Mucosa of rectum (tissue), 2 donors: ENCODE measurements around the gene SFTPA2.
"Not testable (repeated sequence)": the region's sequence is repeated elsewhere in the genome, so short reads cannot be mapped to it uniquely, and the experiment has no call there.

Experiments
- H3K27ac ChIP-seq, 2 donors: one replicate each; pipeline ENCODE4 v1.7.0; 2013; ENCODE audit warnings: inconsistent platforms in 2 of 2, low read depth in 2 of 2, low read length in 2 of 2
- H3K27me3 ChIP-seq, 2 donors: one replicate each; pipeline ENCODE4 v1.7.0; 2013; ENCODE audit warnings: low read length in 2 of 2; ENCODE audit not compliant: control insufficient read depth in 2 of 2, insufficient read depth in 2 of 2
- H3K36me3 ChIP-seq, 2 donors: one replicate each; pipeline ENCODE4 v1.7.0; 2013; ENCODE audit warnings: low read length in 2 of 2; ENCODE audit not compliant: control insufficient read depth in 2 of 2, insufficient read depth in 2 of 2
- H3K4me1 ChIP-seq, 2 donors: one replicate each; pipeline ENCODE4 v1.7.0; 2013; ENCODE audit warnings: low read length in 2 of 2, mild to moderate bottlenecking in 1 of 2; ENCODE audit not compliant: control insufficient read depth in 2 of 2, insufficient read depth in 2 of 2
- H3K4me3 ChIP-seq, 2 donors: one replicate each; pipeline ENCODE4 v1.7.0; 2013; ENCODE audit warnings: low read length in 2 of 2
- H3K9ac ChIP-seq, 2 donors: one replicate each; pipeline ENCODE4 v1.7.0; 2013; ENCODE audit warnings: low read length in 2 of 2, low read depth in 1 of 2, mild to moderate bottlenecking in 1 of 2
- H3K9me3 ChIP-seq, 2 donors: one replicate each; pipeline ENCODE4 v1.7.0; 2013; ENCODE audit warnings: low read length in 2 of 2; ENCODE audit not compliant: control insufficient read depth in 2 of 2
- donor health status: healthy.
- donor health status: Normal muscosa, but diverticular disease.

SFTPA2 gene

DNA sequence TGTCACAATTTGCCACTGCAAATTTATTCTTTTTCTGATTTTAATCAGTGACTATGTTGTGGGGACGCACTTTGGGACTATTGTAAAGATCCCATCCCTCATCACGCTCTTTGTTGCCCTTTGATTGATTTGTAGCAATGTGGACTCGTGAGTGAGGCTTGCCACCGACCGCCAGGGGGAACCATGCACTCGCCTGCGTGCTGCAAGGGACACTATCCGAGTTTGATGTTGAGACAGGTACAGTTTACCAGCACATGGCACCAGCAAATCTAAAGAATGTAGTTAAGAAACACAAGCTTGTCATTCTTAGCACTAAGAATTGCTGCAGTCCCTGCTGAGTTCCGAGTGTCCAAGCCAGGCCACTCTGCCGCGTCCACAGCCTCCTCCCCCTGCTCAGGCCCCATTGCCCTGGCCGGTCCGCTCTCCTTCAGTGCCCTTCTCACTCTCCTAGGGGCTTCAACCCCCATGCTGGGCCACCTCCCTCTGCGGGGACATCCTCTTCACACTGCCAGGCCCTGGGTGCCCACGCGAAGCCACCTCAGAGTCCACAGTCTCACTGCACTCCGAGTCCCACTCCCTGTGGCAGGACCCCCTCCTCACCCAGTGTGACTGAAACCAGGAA lies 2.0 kb upstream of the SFTPA2 start:
- no peak overlapping the region for H3K4me3 ChIP-seq
- no peaks in the 10 kb centered on the region for H3K27me3 ChIP-seq
- no peak overlapping the region for H3K27ac ChIP-seq
- no peak overlapping the region for H3K9ac ChIP-seq
- H3K4me1 ChIP-seq, result peaks cover 0 to 12% of the 10 kb centered on the region in 2 donors
- H3K36me3 ChIP-seq, result no peaks in the 10 kb centered on the region
- no peaks in the 10 kb centered on the region for H3K9me3 ChIP-seq

DNA sequence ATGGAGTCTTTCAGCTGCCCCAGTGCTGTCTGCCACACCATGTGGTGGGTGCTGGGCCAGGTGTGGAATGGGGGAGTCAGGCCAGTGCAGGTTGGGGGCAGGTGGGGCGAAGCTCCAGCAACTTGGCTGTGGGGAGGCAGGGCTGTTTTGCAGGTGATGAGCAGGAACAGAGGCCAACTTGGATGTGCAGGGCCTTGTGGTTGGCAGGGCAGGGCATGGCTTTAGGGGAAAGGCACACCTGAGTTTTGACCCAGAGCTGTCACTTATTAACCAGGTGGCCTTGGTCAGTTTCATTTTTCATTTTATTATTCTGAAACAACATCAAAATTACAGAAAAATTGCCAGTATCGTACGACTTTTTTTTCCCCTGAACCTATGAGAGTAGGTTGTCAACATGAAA lies 1.1 kb upstream of the SFTPA2 start:
- Histone ChIP-seq H3K27ac (no peak overlapping the region), H3K36me3 (no peaks in the 10 kb centered on the region), H3K9me3 (no peaks in the 10 kb centered on the region), H3K4me1 (peaks cover 0 to 12% of the 10 kb centered on the region in 2 donors), H3K27me3 (no peaks in the 10 kb centered on the region), H3K9ac (no peak overlapping the region), H3K4me3 (peak overlapping the region in 1 of 2 donors; percentile 9)

DNA sequence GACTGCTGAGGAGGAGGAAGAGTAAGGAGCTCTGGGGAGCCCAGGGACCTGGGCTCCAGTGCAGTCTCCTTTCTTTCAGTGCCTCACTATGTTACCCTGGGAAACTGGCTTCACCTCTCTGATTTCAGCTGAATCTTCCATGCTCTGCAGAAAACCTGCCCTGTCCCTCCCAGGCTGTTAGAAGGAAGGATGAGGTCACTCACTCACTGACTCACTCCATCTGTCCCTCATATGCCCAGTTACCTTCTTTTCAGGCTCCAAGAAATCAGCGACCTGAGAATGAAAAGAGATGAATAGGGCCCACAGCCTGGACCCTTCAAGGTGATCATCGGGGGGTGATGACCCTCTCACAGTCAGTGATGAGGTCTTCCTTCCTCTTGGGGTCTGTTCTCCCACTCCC lies 481 bp downstream of the SFTPA2 start:
- no peaks in the 10 kb centered on the region for H3K36me3 ChIP-seq
- H3K4me3 ChIP-seq, result no peak overlapping the region
- H3K9me3 ChIP-seq, result no peaks in the 10 kb centered on the region
- H3K27me3 ChIP-seq, result no peaks in the 10 kb centered on the region
- no peak overlapping the region for H3K27ac ChIP-seq
- H3K9ac ChIP-seq, result no peak overlapping the region
- H3K4me1 ChIP-seq, result peaks cover 0 to 12% of the 10 kb centered on the region in 2 donors

DNA sequence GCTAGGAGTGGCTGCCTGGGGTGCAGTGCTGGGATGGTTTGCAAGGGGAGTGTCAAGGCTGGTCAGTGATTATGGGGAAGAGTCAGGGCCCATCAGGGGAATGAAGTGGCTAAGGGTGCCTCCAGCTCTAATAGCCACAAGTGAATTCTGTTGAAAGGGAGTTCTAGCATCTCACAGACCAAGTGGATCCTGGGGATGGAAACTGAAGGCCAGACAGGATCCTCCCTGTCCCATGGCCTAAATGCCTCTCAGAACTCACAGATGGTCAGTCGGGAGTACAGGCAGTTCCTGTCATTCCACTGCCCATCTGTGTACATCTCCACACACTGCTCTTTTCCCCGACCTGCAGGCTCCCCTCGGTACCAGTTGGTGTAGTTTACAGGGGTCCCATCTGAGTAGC lies 3.2 kb downstream of the SFTPA2 start:
- not testable (repeated sequence) for H3K9ac ChIP-seq, H3K27ac ChIP-seq, H3K27me3 ChIP-seq, H3K9me3 ChIP-seq, H3K4me3 ChIP-seq, H3K36me3 ChIP-seq
- H3K4me1 ChIP-seq, result peaks cover 0 to 12% of the 10 kb centered on the region in 2 donors

DNA sequence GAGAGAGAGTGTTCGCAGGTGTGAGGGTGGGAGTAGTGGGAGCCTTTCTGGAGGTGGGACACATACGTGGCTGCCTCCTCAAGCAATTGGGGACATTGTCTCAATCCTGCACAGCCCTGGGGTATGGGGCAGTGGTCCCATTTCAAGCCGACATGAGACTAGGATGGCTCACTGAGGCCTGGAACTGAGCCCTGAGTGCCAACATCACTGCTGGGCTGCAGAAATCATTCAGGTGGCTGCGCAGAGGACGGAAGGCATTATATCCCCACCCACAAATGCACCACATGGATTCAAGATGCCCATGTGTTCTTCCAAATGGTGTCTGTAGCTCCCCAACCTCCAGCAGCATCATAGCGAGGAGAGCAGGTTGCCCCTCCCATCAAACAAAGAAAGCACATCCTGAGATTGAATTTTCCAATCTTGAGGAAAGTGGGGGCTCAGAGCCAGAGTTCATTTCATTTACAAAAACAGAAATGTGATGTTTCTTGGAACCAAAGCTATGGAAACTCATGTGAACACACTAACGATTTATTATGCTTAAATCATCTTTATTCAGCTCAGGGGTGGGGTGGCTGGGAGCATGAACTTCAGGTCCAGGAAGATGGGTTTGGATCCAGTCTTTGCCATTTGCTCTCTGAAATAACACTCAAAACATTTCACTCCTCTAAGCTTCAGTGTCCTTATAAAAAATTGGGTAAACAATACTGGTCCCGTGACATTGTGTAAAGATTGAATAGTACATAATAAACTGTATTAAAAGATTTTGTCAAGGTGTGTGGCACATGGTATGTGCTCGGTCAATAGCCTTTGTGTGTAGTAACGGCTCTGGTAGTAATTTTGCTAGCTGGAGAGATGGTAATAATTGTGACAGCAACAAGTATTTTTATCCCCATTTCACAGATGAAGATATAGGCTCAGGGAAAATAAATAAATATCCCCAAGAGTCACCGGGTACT lies 4.6 kb downstream of the SFTPA2 start:
- Histone ChIP-seq H3K27me3 (no peaks in the 10 kb centered on the region), H3K36me3 (no peaks in the 10 kb centered on the region), H3K4me3 (no peak overlapping the region), H3K9ac (no peak overlapping the region), H3K9me3 (no peaks in the 10 kb centered on the region), H3K4me1 (peaks cover 0 to 8% of the 10 kb centered on the region in 2 donors), H3K27ac (no peak overlapping the region)

DNA sequence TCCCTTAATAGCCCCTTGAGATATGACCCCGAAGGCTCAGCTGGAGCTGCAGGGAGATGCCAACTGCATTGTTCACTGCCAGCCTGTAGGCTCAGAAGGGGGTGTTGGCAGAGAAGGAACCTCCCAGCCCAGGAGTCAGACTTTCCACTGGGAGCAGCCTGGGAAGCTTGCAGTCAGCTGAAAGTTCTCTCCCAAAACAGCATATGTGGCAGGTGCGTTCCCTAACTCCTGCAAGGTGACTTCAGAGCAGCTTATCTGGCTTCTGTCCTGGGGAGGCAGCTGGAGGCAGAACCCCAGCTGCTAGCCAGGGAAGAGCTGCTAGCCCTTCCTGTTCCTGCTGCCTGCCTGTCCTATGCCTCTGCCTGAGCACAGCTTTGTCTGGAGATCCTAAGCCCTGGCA lies 8.1 kb downstream of the SFTPA2 start:
- Histone ChIP-seq H3K9ac (no peak overlapping the region), H3K36me3 (no peaks in the 10 kb centered on the region), H3K4me3 (no peak overlapping the region), H3K27ac (no peak overlapping the region), H3K9me3 (no peaks in the 10 kb centered on the region), H3K4me1 (no peaks in the 10 kb centered on the region), H3K27me3 (no peaks in the 10 kb centered on the region)

DNA sequence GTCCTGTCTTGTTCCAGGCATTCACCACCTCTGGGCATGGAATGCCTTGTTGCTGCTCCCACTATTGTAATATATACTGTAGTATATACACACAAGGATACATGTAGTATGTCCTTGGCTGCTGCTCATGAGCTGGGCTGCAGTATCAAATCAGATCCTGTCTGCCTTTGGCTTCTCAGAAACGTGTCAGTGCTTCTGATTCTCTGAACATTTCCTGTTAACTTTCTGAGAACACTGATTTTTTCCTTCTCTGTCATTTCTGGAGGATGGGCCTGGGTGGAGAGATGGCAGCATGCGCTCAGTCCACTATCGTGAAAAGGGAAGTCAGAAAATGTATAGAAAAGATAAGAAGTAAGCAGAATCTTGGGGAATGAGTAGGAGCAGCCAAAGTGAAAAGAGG lies 12.2 kb downstream of the SFTPA2 start:
- Histone ChIP-seq H3K27ac (no peak overlapping the region), H3K27me3 (no peaks in the 10 kb centered on the region)

DNA sequence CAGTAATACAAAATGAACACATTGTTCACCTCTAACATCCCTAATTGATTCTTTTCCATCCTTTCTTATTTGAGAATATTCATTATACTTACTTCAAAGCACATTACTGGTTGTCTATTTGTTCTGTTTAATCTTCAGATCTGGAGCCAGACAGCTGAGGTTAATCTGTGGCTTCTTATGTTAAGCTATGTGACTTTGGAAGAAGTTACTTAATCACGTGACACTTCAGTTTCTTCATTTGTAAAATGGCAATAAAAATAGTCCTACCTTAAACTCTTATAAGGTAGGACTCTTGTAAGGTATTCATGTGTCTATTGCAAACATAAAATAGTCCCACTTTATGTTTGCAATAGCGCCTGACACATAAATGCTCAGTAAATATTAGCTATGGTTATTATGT lies 13.1 kb downstream of the SFTPA2 start:
- H3K27ac ChIP-seq, H3K9ac ChIP-seq, H3K4me1 ChIP-seq, H3K27me3 ChIP-seq, H3K4me3 ChIP-seq, H3K36me3 ChIP-seq, H3K9me3 ChIP-seq: not testable (repeated sequence)

More for the DNA sequence above, 12.2 kb downstream of the SFTPA2 start:
- Histone ChIP-seq H3K36me3 (no peaks in the 10 kb centered on the region), H3K9ac (no peak overlapping the region), H3K4me1 (no peaks in the 10 kb centered on the region), H3K9me3 (no peaks in the 10 kb centered on the region), H3K4me3 (no peak overlapping the region)

DNA sequence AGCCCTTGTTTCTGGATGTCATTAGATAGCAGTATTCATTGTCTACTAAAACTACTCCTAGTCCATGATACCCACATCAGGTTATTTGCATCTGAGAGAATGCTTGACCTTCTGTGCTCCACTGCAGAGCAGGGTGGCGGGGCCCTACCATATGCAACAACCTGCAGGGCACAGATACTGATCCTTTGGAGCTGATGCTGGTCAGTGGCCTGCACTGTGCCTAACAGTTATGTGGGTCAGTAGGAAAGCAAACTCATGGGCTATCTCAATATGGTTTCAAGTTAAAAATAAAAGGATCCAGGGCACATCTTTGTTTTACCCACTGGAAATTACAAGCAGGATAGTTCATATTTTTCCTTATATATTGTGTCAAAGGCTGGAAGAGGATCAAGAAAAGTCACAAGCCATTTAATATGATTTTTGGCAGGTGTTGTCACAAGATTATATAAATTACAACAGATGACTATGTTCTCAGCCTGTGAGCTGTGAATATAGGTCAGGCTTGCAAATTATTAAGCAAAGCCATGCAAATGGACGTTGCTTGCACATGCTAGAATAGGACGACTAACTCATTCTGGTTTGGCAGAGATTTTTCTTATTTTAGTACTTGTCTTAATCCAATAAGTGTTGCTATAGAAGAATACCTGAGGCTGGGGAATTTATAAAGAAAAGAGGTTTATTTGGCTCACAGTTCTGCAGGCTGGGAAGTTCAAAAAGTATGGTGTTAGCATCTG lies 15.1 kb downstream of the SFTPA2 start:
- H3K4me3 ChIP-seq, H3K27ac ChIP-seq, H3K27me3 ChIP-seq, H3K4me1 ChIP-seq, H3K36me3 ChIP-seq, H3K9ac ChIP-seq, H3K9me3 ChIP-seq: not testable (repeated sequence)

DNA sequence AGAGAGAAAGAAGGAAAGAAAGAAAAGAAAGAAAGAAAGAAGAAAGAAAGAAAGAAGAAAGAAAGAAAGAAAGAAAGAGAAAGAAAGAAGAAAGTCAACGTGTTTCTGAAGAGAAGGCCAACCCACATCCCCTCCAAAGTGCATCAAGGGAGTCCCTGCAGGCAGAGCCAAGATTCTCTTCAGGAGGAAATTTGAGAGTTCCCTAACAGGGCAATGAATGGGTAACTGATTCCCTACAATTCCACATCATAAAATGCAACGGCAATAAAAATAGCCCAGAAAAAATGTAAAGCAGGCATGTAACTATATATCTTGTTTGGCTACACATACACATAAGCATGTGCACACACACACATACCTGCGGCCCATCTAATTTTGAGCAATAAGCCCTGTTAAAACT lies 15.8 kb downstream of the SFTPA2 start:
- H3K36me3 ChIP-seq, H3K4me3 ChIP-seq, H3K9ac ChIP-seq, H3K27me3 ChIP-seq, H3K27ac ChIP-seq, H3K4me1 ChIP-seq, H3K9me3 ChIP-seq: not testable (repeated sequence)
